ENCODE measurements around the gene SYT1.

- TF ChIP-seq CTCF (IDR thresholded peaks at IDR 0.05) (no peak), POLR2AphosphoS5 (IDR thresholded peaks at IDR 0.05) (no peak), POLR2A (IDR thresholded peaks at IDR 0.05) (no peak)
Measured at GRCh38 chr12:79366374-79366773, 501.8 kb downstream of the SYT1 start.

Data from prostate gland (tissue), 2 donors.